ENCODE measurements around the gene RDH11. TPM values are rescaled to one million over a fixed set of nuclear protein-coding genes. Genes with fewer than 3 reads are reported as not detected.
A peak's percentile ranks its signal among the peaks of the same experiment; 100 is the strongest.
"Not testable (repeated sequence)": the region's sequence is repeated elsewhere in the genome, so short reads cannot be mapped to it uniquely, and the experiment has no call there.

The RDH11 gene
- 10 to 100 TPM; 18.3 to 20.8 TPM for total RNA-seq
- long read RNA-seq, transcript RDH11-201 (7 exons, 2,588 nt) = major isoform, 30 of 35 reads
- long read RNA-seq, partial matches to known transcripts = 2 of 35 reads
- long read RNA-seq, other reads (novel, unspliced or antisense) = 2 of 35 reads

DNA sequence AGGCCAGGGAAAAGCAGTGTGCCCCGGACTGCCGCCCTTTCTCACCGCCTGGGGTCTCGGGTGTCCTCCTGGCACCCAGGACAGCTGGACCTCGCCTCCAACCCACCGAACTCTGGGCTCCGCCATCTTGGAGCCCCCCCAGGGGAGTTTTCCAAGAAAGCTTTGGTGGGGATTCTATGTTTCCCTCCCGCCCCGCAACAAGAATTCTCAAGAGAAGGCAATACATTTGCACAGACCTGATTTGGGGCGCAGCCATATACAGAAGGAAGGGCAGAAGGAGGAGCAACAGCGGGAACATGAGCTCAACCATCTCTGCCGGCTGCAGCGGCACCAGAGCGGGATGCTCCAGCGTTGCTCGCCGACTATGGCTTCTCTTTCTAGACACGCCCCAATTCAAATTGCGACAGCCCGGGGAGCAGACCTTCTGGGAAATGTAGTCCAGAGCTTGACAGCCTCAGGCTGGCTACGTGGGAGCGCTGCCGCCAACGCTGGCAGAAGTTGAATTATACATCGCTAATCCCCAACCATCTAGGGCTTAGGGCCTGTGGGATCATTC is at the start of gene RDH11:
RDH11 (minus strand) TSS at position 371 of the 556 bp plus-strand sequence; CDS start at position 310, 61 bp downstream.
- intact Hi-C loops (cut with DNase I) = loop anchor here in 1 of 2 donors (10.0 kb wide), 1 partner anchor 81 kb away; the partner anchor contains the start of gene ARG2
- ATAC-seq (peak; percentile 99), DNase-seq (peak; percentile 90)

GRCh38 chr14:67744046-67744445 is 48.5 kb upstream of the RDH11 start:
- DNase-seq (no peak), ATAC-seq (no peak)
- intact Hi-C loops (cut with DNase I) = no loop called here

DNA sequence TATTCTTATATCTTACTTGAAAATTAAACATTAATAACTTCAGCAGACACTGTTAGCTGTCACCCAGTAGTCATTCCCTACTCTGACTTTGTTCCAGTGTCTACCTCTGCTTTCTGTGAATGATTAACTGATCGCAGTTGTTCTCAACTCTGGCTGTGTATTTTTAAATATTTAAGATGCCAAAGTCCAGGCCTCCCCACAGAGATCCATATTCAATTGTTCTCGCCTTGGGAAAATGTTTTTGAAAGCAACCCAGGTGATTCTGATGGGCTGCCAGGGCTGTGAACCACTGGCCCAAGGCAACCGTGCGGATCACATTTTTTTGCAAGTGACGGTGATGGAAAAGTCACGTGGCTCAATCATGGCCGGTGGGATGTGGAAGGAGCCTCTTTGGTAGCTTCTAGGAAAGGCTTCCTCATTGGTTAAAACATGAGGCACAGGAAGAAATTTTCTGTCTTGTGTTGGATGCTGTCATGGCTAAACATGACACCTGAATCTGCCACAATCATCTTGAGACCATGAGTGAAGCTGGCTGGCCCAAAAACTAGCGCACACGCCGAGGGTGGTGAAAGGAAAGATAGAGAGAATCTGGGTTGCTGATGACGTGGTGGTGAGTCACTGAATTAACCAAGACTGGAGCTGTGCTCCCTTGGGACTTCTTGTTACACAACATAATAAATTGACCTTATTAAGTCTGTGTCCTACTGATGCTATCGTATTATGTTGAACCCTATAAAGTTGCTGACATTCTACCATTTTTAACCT is 43.4 kb upstream of the RDH11 start:
- DNase-seq (peak; percentile 73), ATAC-seq (peak; percentile 86 to 88)
- intact Hi-C loops (cut with DNase I) = no loop called here

- ATAC-seq = peak in 1 of 2 donors; percentile 27
- intact Hi-C loops (cut with DNase I) = no loop called here
- no peak for DNase-seq
These were observed 41.2 kb upstream of the RDH11 start for GRCh38 chr14:67736771-67737170.

- peak; percentile 53 for DNase-seq
- intact Hi-C loops (cut with DNase I) = no loop called here
- ATAC-seq = peak; percentile 55 to 64
These were observed 40.0 kb upstream of the RDH11 start for GRCh38 chr14:67735336-67736147.

GRCh38 chr14:67734675-67735074 is 39.1 kb upstream of the RDH11 start:
- ATAC-seq (peak; percentile 28 to 58), DNase-seq (peak; percentile 44)
- intact Hi-C loops (cut with DNase I) = no loop called here

- intact Hi-C loops (cut with DNase I) = no loop called here
- DNase-seq = no peak
- ATAC-seq = no peak
These were observed 38.1 kb upstream of the RDH11 start for GRCh38 chr14:67733616-67734015.

DNA sequence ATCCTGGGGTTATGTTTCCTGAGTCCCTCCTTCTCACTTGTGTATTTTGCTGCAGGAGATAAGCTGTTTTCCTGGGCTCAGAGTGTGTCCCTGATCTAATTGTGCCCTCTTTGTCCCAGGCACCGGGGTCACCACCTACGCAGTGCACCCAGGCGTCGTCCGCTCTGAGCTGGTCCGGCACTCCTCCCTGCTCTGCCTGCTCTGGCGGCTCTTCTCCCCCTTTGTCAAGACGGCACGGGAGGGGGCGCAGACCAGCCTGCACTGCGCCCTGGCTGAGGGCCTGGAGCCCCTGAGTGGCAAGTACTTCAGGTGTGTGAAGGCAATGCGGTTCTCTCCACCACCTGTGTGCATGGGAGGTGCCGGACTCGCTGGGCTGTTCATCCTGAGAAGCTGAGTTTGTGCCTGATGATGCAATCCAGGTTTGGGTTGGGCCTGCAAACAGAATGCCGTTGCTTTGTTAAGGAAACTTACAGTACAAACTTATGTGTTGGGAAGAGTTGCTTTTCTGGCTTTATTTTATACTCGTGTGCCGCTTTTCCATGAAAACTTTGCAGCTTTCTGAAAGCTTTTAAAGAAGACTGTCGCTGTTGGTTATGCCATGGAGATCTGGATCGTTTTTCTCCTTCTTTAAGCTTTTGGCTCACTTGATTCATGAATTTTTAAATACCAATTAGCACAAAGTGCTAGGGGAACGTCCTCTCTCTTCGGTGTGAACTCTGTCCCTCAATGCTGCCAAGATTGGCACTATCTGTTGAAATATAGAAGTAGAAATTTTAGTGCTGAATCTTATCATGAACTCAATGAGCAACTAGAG is 33.7 kb upstream of the RDH11 start:
- DNase-seq = no peak
- ATAC-seq = peak in 1 of 2 donors; percentile 61

GRCh38 chr14:67728258-67728657 is 32.7 kb upstream of the RDH11 start:
- ATAC-seq (no peak), DNase-seq (no peak)
- intact Hi-C loops (cut with DNase I) = no loop called here

More for the DNA sequence above, 33.7 kb upstream of the RDH11 start:
- intact Hi-C loops (cut with DNase I) = no loop called here

DNA sequence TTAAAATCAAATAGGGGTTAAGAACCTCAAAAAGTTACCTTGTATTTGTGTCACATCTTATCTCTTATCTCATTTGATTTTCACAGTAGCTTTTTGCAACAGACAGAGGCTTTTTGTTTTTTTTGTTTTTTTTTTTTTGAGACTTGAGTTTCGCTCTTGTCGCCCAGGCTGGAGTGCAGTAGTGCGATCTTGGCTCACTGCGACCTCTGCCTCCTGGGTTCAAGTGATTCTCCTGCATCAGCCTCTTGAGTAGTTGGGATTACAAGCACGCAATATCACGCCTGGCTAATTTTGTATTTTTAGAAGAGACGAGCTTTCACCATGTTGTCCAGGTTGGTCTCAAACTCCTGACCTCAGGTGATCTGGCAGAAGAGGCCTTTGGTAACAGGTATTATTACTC is 31.8 kb upstream of the RDH11 start:
- intact Hi-C loops (cut with DNase I) = no loop called here
- no peak for ATAC-seq
- no peak for DNase-seq

- ATAC-seq (no peak), DNase-seq (no peak)
- intact Hi-C loops (cut with DNase I) = no loop called here
These were observed 29.6 kb upstream of the RDH11 start for GRCh38 chr14:67725171-67725570.

- peak; percentile 68 for DNase-seq
- intact Hi-C loops (cut with DNase I) = no loop called here
- peak; percentile 96 to 99 for ATAC-seq
These were observed 26.7 kb upstream of the RDH11 start for GRCh38 chr14:67722293-67722692.

DNA sequence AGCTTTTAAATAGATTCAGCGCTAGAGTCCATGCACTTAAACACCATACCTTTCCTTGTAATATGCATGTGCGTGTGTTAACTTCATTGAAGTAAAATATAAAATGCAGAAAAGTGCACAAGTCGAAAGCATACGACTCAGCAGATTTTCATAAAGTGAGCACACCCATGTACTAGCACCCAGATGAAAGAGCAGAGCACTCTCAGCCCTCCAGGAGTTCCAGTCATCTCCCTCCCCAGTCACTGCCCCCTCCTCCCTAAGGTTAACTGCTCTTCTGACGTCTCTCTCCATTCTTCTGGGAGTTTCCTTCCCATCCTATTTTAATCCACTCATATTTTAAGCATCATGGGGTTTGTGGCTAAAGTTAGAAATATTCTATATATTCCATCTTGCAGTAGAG is 26.3 kb upstream of the RDH11 start:
- ATAC-seq (no peak), DNase-seq (no peak)
- intact Hi-C loops (cut with DNase I) = no loop called here

GRCh38 chr14:67719866-67720265 is 24.3 kb upstream of the RDH11 start:
- no peak for DNase-seq
- intact Hi-C loops (cut with DNase I) = no loop called here
- no peak for ATAC-seq

DNA sequence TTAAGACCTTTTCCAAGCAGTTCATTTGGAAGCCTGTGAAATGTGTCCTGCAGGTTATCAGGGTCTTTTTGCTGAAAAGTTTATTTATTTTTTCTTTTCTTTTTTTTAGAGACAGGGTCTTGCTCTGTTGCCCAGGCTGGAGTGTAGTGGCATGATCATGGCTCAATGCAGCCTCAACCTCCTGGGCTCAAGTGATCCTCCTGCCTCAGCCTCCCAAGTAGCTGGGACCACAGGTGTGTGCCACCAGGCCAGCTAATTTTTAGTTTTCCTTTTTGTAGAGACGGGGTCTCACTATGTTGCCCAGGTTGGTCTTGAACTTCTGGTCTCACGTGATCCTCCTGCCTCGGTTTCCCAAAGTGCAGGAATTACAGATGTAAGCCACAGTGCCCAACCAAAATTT is 23.8 kb upstream of the RDH11 start:
- intact Hi-C loops (cut with DNase I); DNase-seq; ATAC-seq: not testable (repeated sequence)

DNA sequence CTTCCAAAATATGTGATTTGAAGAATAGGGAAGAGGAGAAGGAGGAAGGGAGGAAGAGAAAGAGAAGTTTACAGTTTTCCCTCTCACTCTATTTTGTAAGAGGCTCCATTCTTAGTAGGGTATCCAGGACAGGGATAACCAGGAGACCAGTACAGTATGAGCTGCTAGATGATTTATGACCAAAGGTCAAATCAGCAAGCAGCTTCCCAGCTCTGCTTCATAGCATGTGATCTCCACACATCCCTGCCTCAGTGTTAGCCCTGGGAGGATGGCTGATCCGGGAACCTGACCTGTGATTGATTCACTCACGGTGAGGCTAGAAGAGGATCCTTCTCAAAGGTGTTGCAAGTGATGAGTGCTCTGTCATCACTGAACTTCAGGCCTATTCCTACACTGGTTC is 22.7 kb upstream of the RDH11 start:
- ATAC-seq (no peak), DNase-seq (no peak)
- intact Hi-C loops (cut with DNase I) = no loop called here

GRCh38 chr14:67717048-67717447 is 21.5 kb upstream of the RDH11 start:
- no peak for ATAC-seq
- no peak for DNase-seq
- intact Hi-C loops (cut with DNase I) = no loop called here

DNA sequence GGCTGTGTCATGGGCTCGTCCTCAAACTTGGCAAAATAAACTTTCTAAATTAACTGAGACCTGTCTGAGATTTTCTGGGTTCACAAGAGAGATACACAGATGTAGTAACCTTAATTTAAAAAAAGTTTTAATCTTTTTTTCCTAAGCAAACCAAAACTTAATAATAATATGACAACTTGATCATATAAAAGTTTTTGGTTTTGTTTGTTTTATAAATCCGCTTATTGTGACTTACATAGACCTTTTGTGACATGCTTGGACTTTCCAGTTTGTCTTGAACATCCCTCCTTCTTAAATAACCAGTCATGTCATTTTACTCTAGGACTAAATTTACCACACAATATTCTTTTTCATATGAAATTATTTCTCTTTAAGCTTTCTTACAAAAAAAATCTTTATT is 14.6 kb upstream of the RDH11 start:
- ATAC-seq = no peak

GRCh38 chr14:67709796-67710195 is 14.2 kb upstream of the RDH11 start:
- ATAC-seq; intact Hi-C loops (cut with DNase I); DNase-seq: not testable (repeated sequence)

More for the DNA sequence above, 14.6 kb upstream of the RDH11 start:
- intact Hi-C loops (cut with DNase I) = no loop called here
- DNase-seq = no peak
